GM23338 (cell line): ENCODE measurements around the gene SLC39A11. TPM values are rescaled to one million over a fixed set of nuclear protein-coding genes. Genes with fewer than 3 reads are reported as not detected.

Source experiments
- ATAC-seq: fragments of 200-7000 bp; cut with Tn5 transposase; 3 replicates; pipeline ENCODE4 v1.9.1; 2020
- DNase-seq: peaks from one replicate; pipeline ENCODE4 v3.0.0-alpha.2; 2015; ENCODE audit warnings: low spot score
- H2AFZ ChIP-seq: fragments of 200-600 bp; sonication (generic); 2 replicates; pipeline ENCODE4 v1.8.0; 2016; ENCODE audit warnings: antibody characterized with exemption, mild to moderate bottlenecking, moderate library complexity
- H3F3A ChIP-seq: fragments of 200-600 bp; sonication (generic); replicated peaks from 2 replicates; pipeline ENCODE4 v1.8.0; 2017; ENCODE audit warnings: antibody characterized with exemption, mixed run types, low read depth
- H3K27ac ChIP-seq: fragments of 200-600 bp; sonication (generic); 2 replicates; pipeline ENCODE4 v1.6.1; 2016; ENCODE audit warnings: low read depth
- H3K27me3 ChIP-seq: fragments of 200-600 bp; sonication (generic); 2 replicates; pipeline ENCODE4 v1.8.0; 2016; ENCODE audit warnings: mild to moderate bottlenecking, mixed run types, moderate library complexity; ENCODE audit not compliant: insufficient read depth
- H3K36me3 ChIP-seq: fragments of 200-600 bp; sonication (generic); 2 replicates; pipeline ENCODE4 v1.8.0; 2016; ENCODE audit warnings: mild to moderate bottlenecking; ENCODE audit not compliant: insufficient read depth
- H3K4me1 ChIP-seq: fragments of 200-600 bp; sonication (generic); 2 replicates; pipeline ENCODE4 v1.8.0; 2016; ENCODE audit warnings: mild to moderate bottlenecking, moderate library complexity; ENCODE audit not compliant: insufficient read depth
- H3K4me2 ChIP-seq: fragments of 200-600 bp; sonication (generic); 2 replicates; pipeline ENCODE4 v1.7.1; 2017; ENCODE audit warnings: mixed run types
- H3K4me3 ChIP-seq: fragments of 200-600 bp; sonication (generic); 2 replicates; pipeline ENCODE4 v1.6.1; 2016; ENCODE audit warnings: mixed run types
- H3K79me2 ChIP-seq: fragments of 200-600 bp; sonication (generic); replicated peaks from 2 replicates; pipeline ENCODE4 v1.8.0; 2017; ENCODE audit warnings: mild to moderate bottlenecking; ENCODE audit not compliant: insufficient read depth
- H3K9me2 ChIP-seq: fragments of 200-600 bp; sonication (generic); 2 replicates; pipeline ENCODE4 v1.8.0; 2017; ENCODE audit not compliant: insufficient read depth
- H4K20me1 ChIP-seq: fragments of 200-600 bp; sonication (generic); replicated peaks from 2 replicates; pipeline ENCODE4 v1.8.0; 2017; ENCODE audit warnings: mild to moderate bottlenecking; ENCODE audit not compliant: insufficient read depth
- H3K27ac Mint-ChIP-seq: 2 replicates; pipeline ENCODE4 v1.8.0; 2020; ENCODE audit warnings: inconsistent platforms, mild to moderate bottlenecking, moderate library complexity, mixed read lengths
- H3K27me3 Mint-ChIP-seq: 3 replicates; pipeline ENCODE4 v1.8.0; 2022; ENCODE audit warnings: low read depth, mild to moderate bottlenecking, moderate library complexity, mixed read lengths, inconsistent platforms; ENCODE audit not compliant: insufficient read depth, poor library complexity
- H3K36me3 Mint-ChIP-seq: 3 replicates; pipeline ENCODE4 v1.8.0; 2021; ENCODE audit warnings: low read depth, mild to moderate bottlenecking, inconsistent platforms, moderate library complexity, mixed read lengths
- H3K4me1 Mint-ChIP-seq: 3 replicates; pipeline ENCODE4 v1.8.0; 2020; ENCODE audit warnings: mild to moderate bottlenecking, inconsistent platforms, mixed read lengths
- H3K4me3 Mint-ChIP-seq: 3 replicates; pipeline ENCODE4 v1.8.0; 2021; ENCODE audit warnings: moderate library complexity, mild to moderate bottlenecking, inconsistent platforms, mixed read lengths
- H3K9me3 Mint-ChIP-seq: 3 replicates; pipeline ENCODE4 v1.8.0; 2020; ENCODE audit warnings: moderate library complexity, mild to moderate bottlenecking, inconsistent platforms, mixed read lengths
- CREB1 ChIP-seq: fragments of 250-450 bp; sonication (Bioruptor Pico); IDR thresholded peaks from 2 replicates; pipeline ENCODE4 v1.5.0; 2020; ENCODE audit warnings: low read depth, mild to moderate bottlenecking, moderate library complexity
- CTCF ChIP-seq, 2 experiments: fragments of 200-600 bp in 1 of 2; sonication (generic) in 1 of 2; conservative IDR thresholded peaks; 2 replicates each; pipeline versions ENCODE4 v1.5.1 to v1.6.1; 2016 to 2017; ENCODE audit warnings: antibody characterized with exemption in 2 of 2, low read depth in 2 of 2, mild to moderate bottlenecking in 2 of 2, moderate library complexity in 1 of 2
- ETS1 ChIP-seq: IDR thresholded peaks from 2 replicates; pipeline ENCODE4 v1.6.1; 2016; ENCODE audit warnings: antibody characterized with exemption
- EZH2 ChIP-seq: fragments of 200-600 bp; sonication (generic); IDR thresholded peaks from one replicate; pipeline ENCODE4 v1.8.0; 2017; ENCODE audit warnings: antibody characterized with exemption, mild to moderate bottlenecking, low read depth; ENCODE audit not compliant: unreplicated experiment
- EZH2phosphoT487 ChIP-seq: fragments of 200-600 bp; sonication (generic); IDR thresholded peaks from one replicate; pipeline ENCODE4 v1.8.1; 2018; ENCODE audit warnings: antibody characterized with exemption; ENCODE audit not compliant: unreplicated experiment
- JUNB ChIP-seq: IDR thresholded peaks from one replicate; pipeline ENCODE4 v1.6.1; 2016; ENCODE audit warnings: antibody characterized with exemption; ENCODE audit not compliant: unreplicated experiment
- NANOG ChIP-seq: IDR thresholded peaks from 2 replicates; pipeline ENCODE4 v1.6.1; 2016; ENCODE audit warnings: antibody characterized with exemption, borderline replicate concordance
- POLR2AphosphoS5 ChIP-seq: IDR thresholded peaks from 2 replicates; pipeline ENCODE4 v1.6.1; 2016; ENCODE audit warnings: antibody characterized with exemption, low read depth
- REST ChIP-seq: IDR thresholded peaks from one replicate; pipeline ENCODE4 v1.6.1; 2018; ENCODE audit warnings: antibody characterized with exemption; ENCODE audit not compliant: unreplicated experiment
- STAT1 ChIP-seq: IDR thresholded peaks from one replicate; pipeline ENCODE4 v1.6.1; 2016; ENCODE audit warnings: antibody characterized with exemption; ENCODE audit not compliant: unreplicated experiment
- ZNF114 ChIP-seq: fragments of 250-450 bp; sonication (Bioruptor Pico); IDR thresholded peaks from 2 replicates; pipeline ENCODE4 v1.5.0; 2020; ENCODE audit warnings: mild to moderate bottlenecking, moderate library complexity
- ZNF331 ChIP-seq: fragments of 250-450 bp; sonication (Bioruptor Pico); IDR thresholded peaks from 2 replicates; pipeline ENCODE4 v1.5.0; 2020; ENCODE audit warnings: low read depth, mild to moderate bottlenecking, moderate library complexity
- polyA plus RNA-seq: library from polyadenylated mRNA; unstranded; fragments of >200 nt; fragmentation: Nextera tagmentation; extraction: Ambion mirVana; gene quantifications from 2 replicates; pipeline ENCODE4 v1.2.1, GENCODE V29; 2016
- total RNA-seq: library from RNA; depleted of rRNA; stranded (reverse); fragments of >200 nt; shearing (Covaris generic); gene quantifications from 2 replicates; pipeline ENCODE4 v1.2.3, GENCODE V29; 2014

SLC39A11 gene
- total and polyA plus RNA-seq, 2 experiments from 2014 or later: 10.8 to 18.1 TPM

- no peak for ATAC-seq
- no peaks in the 10 kb centered on the region for H3K36me3 Mint-ChIP-seq
Measured at GRCh38 chr17:72988451-72988850, 104.0 kb downstream of the SLC39A11 start.

GRCh38 chr17:72987166-72987565, 105.3 kb downstream of the SLC39A11 start:
- peaks cover 5% of the 10 kb centered on the region; the same call in 2 of the 3 replicates for H3K4me1 Mint-ChIP-seq

More at GRCh38 chr17:72988451-72988850, 104.0 kb downstream of the SLC39A11 start:
- Mint-ChIP-seq H3K27me3 (no peaks in the 10 kb centered on the region), H3K9me3 (no peaks in the 10 kb centered on the region), H3K4me1 (peaks cover 5% of the 10 kb centered on the region; the same call in 2 of the 3 replicates), H3K4me3 (no peak overlapping the region), H3K27ac (no peak overlapping the region)
- Histone ChIP-seq H3K36me3 (no peaks in the 10 kb centered on the region), H3K27ac (no peak overlapping the region), H3F3A (no peaks in the 10 kb centered on the region), H3K9me2 (no peaks in the 10 kb centered on the region), H3K27me3 (no peaks in the 10 kb centered on the region), H4K20me1 (no peaks in the 10 kb centered on the region), H3K79me2 (no peaks in the 10 kb centered on the region), H3K4me2 (no peak overlapping the region), H3K4me3 (no peak overlapping the region), H2AFZ (no peak overlapping the region), H3K4me1 (no peaks in the 10 kb centered on the region)
- no peak for TF ChIP-seq EZH2phosphoT487
- TF ChIP-seq JUNB: no peak
- DNase-seq: no peak

More at GRCh38 chr17:72987166-72987565, 105.3 kb downstream of the SLC39A11 start:
- Histone ChIP-seq H3K79me2 (no peaks in the 10 kb centered on the region), H3K27me3 (no peaks in the 10 kb centered on the region), H3K27ac (no peak overlapping the region), H2AFZ (no peak overlapping the region), H4K20me1 (no peaks in the 10 kb centered on the region), H3K4me3 (no peak overlapping the region), H3K4me1 (no peaks in the 10 kb centered on the region), H3K9me2 (no peaks in the 10 kb centered on the region), H3F3A (no peaks in the 10 kb centered on the region), H3K4me2 (no peak overlapping the region), H3K36me3 (no peaks in the 10 kb centered on the region)
- no peak for ATAC-seq
- Mint-ChIP-seq H3K27me3 (no peaks in the 10 kb centered on the region), H3K4me3 (no peak overlapping the region), H3K9me3 (no peaks in the 10 kb centered on the region), H3K27ac (no peak overlapping the region), H3K36me3 (no peaks in the 10 kb centered on the region)
- TF ChIP-seq EZH2phosphoT487 (no peak), JUNB (no peak), NANOG (no peak), CREB1 (no peak), REST (no peak), ZNF331 (no peak), POLR2AphosphoS5 (no peak), EZH2 (no peak), ETS1 (no peak), STAT1 (no peak), CTCF (conservative IDR thresholded peaks at IDR 0.05; ENCODE audit: low read depth in 2 of 2) (no peak), ZNF114 (no peak)
- DNase-seq: no peak
